ENCODE measurements around the gene FGF3.

- no peak for TF ChIP-seq CTCF (IDR thresholded peaks at IDR 0.05; ENCODE audit: borderline replicate concordance, extremely low read depth, low read length, poor library complexity, severe bottlenecking)
- no peak for TF ChIP-seq EZH2 (IDR thresholded peaks at IDR 0.05; ENCODE audit: borderline replicate concordance, low read depth, low read length, severe bottlenecking)
Observed at GRCh38 chr11:69844396-69844795, 25.2 kb upstream of the FGF3 start.
